HG03196 (cell line): ENCODE measurements around the gene RETREG3.
A peak's percentile ranks its signal among the peaks of the same experiment; 100 is the strongest.

Experiments
- ATAC-seq: cut with Tn5 transposase; IDR thresholded peaks from one replicate; pipeline ENCODE4 v1.9.1; 2021; ENCODE audit not compliant: unreplicated experiment

Gene RETREG3

GRCh38 chr17:42536372-42537155 is 72.6 kb downstream of the RETREG3 start:
- ATAC-seq, result peak; percentile 70

DNA sequence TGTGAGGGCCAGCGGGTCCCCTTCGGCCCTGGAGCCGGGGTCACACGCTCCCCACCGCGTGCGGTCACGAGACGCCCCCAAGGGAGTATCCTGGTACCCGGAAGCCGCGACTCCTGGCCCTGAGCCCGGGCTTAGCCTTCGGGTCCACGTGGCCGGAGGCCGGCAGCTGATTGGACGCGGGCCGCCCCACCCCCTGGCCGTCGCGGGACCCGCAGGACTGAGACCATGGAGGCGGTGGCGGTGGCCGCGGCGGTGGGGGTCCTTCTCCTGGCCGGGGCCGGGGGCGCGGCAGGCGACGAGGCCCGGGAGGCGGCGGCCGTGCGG is 73.2 kb downstream of the RETREG3 start, which contains the start of gene NAGLU:
NAGLU (plus strand) TSS at position 194 of the 324 bp plus-strand sequence; CDS start at position 226, 32 bp downstream.
- ATAC-seq, result peak; percentile 80

GRCh38 chr17:42535155-42536047 is 73.8 kb downstream of the RETREG3 start:
- ATAC-seq, result peak; percentile 3

- no peak for ATAC-seq
Measured at GRCh38 chr17:42531455-42532354, 77.5 kb downstream of the RETREG3 start.

DNA sequence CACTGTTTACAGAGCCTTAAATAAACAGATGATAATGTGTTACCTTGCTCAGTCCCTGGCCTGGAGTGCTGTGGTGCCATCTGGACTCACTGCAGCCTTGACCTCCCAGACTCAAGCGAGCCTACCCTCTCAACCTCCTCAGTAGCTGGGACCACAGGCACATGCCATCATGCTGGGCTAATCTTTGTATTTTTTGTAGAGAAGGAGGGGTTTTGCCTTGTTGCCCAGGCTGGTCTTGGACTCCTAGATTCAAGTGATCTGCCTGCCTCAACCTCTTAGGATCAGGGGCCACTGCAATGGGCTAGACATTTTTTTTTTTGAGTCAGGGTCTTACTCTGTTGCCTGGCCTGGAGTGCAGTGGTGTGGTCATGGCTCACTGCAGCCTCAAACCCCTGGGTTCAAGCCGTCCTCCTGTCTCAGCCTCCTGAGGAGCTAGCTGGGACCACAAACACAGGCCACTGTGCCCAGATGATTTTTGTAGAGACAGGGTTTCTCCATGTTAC is 78.2 kb downstream of the RETREG3 start:
- ATAC-seq, result no peak
